Endometrial microvascular endothelial cells (primary cell): ENCODE measurements around the gene ORMDL3. TPM values are rescaled to one million over a fixed set of nuclear protein-coding genes. Genes with fewer than 3 reads are reported as not detected.

ENCODE experiments used
- in situ Hi-C: cut with HindIII; loops from 2 replicates; pipeline ENCODE4 v1.10.0; 2017; ENCODE audit warnings: low sequenced_read_pairs, low pct_unique_long_range_greater_than_20kb; ENCODE audit errors: inconsistent ontology term
- total RNA-seq: library from RNA; depleted of rRNA; stranded (reverse); fragments of >200 nt; gene quantifications from one replicate; pipeline ENCODE4 v1.2.3, GENCODE V29; 2015; ENCODE audit errors: inconsistent ontology term

ORMDL3 gene
- 13.8 TPM for total RNA-seq

GRCh38 chr17:39927101-39927928, at the start of gene ORMDL3, which contains the start of gene LRRC3C:
TSS of gene ORMDL3 (minus strand) at chr17:39927601. CDS start at chr17:39924203, 3,398 bp downstream.
TSS of gene LRRC3C (plus strand) at chr17:39927732. CDS start at chr17:39941524, 13,792 bp downstream.
- in situ Hi-C loops, result no loop called here

- in situ Hi-C loops, result no loop called here
Observed at GRCh38 chr17:39975801-39976200, 48.4 kb upstream of the ORMDL3 start.

- in situ Hi-C loops, result no loop called here
Observed at GRCh38 chr17:39974433-39974832, 47.0 kb upstream of the ORMDL3 start.

GRCh38 chr17:39973496-39973895, 46.1 kb upstream of the ORMDL3 start:
- in situ Hi-C loops, result no loop called here

GRCh38 chr17:39972271-39972670, 44.9 kb upstream of the ORMDL3 start:
- in situ Hi-C loops, result no loop called here

- in situ Hi-C loops, result no loop called here
Observed at GRCh38 chr17:39971076-39971603, 43.7 kb upstream of the ORMDL3 start.

- in situ Hi-C loops, result no loop called here
Observed at GRCh38 chr17:39970157-39970692, 42.8 kb upstream of the ORMDL3 start.

- in situ Hi-C loops, result no loop called here
Observed at GRCh38 chr17:39969375-39969774, 42.0 kb upstream of the ORMDL3 start.

- in situ Hi-C loops, result no loop called here
Observed at GRCh38 chr17:39968761-39969160, 41.4 kb upstream of the ORMDL3 start.

- in situ Hi-C loops, result no loop called here
Observed at GRCh38 chr17:39966771-39967170, 39.4 kb upstream of the ORMDL3 start.

GRCh38 chr17:39965017-39965699, 37.8 kb upstream of the ORMDL3 start:
- in situ Hi-C loops, result no loop called here

- in situ Hi-C loops, result no loop called here
Observed at GRCh38 chr17:39963829-39964228, 36.4 kb upstream of the ORMDL3 start.

- in situ Hi-C loops, result no loop called here
Observed at GRCh38 chr17:39962642-39963220, 35.3 kb upstream of the ORMDL3 start, which contains the start of gene GSDMA. TSS of gene GSDMA (plus strand) at chr17:39963004. CDS start at chr17:39965688, 2,684 bp downstream.

GRCh38 chr17:39960524-39961041, 33.2 kb upstream of the ORMDL3 start:
- in situ Hi-C loops, result no loop called here

GRCh38 chr17:39955726-39956225, 28.4 kb upstream of the ORMDL3 start:
- in situ Hi-C loops, result no loop called here

- in situ Hi-C loops, result no loop called here
Observed at GRCh38 chr17:39954876-39955275, 27.5 kb upstream of the ORMDL3 start.

- in situ Hi-C loops, result no loop called here
Observed at GRCh38 chr17:39953471-39953888, 26.1 kb upstream of the ORMDL3 start.

- in situ Hi-C loops, result no loop called here
Observed at GRCh38 chr17:39952680-39953470, 25.5 kb upstream of the ORMDL3 start.
